ENCODE results near the gene PRSS27. TPM values are rescaled to one million over a fixed set of nuclear protein-coding genes. Genes with fewer than 3 reads are reported as not detected.

The PRSS27 gene
- total and polyA plus RNA-seq, 2 of the 4 experiments (the other 2 are of a cell fraction), result under 0.01 to 0.58 TPM

GRCh38 chr16:2742323-2743006, 22.4 kb upstream of the PRSS27 start:
- no peak overlapping the region for H2BK120ac ChIP-seq (ENCODE audit: low read depth, low read length)
- H3K79me1 ChIP-seq (ENCODE audit: low read depth in 1 of 2, low read length in 2 of 2), result no peaks in the 10 kb centered on the region
- H3K14ac ChIP-seq (replicated peaks; ENCODE audit: low read depth, low read length), result no peak overlapping the region
- H3K9me3 ChIP-seq (ENCODE audit: control insufficient read depth, insufficient read depth, low read length), result no peaks in the 10 kb centered on the region
- H2BK5ac ChIP-seq (ENCODE audit: low read depth, low read length, poor library complexity, severe bottlenecking), result no peak overlapping the region
- no peaks in the 10 kb centered on the region; the same call in 1 of the 2 replicates for H3K27me3 ChIP-seq (ENCODE audit: control insufficient read depth, insufficient read depth, low read length)
- H4K5ac ChIP-seq (ENCODE audit: low read depth, low read length), result no peak overlapping the region
- dilution Hi-C loops (cut with HindIII; ENCODE audit: low sequenced_read_pairs, unreplicated experiment), result no loop called here
- no peak overlapping the region for H2BK15ac ChIP-seq (ENCODE audit: low read depth, low read length)
- no peak overlapping the region for H3K4me2 ChIP-seq (ENCODE audit: low read depth, low read length)
- H2AK9ac ChIP-seq (replicated peaks; ENCODE audit: low read depth, low read length, poor library complexity), result no peak overlapping the region
- H4K20me1 ChIP-seq (ENCODE audit: insufficient read depth, low read length), result no peaks in the 10 kb centered on the region
- no peak overlapping the region for H2AK5ac ChIP-seq (ENCODE audit: low read depth, low read length)
- no peaks in the 10 kb centered on the region for H3K36me3 ChIP-seq (ENCODE audit: control insufficient read depth, insufficient read depth, low read length)
- no peak overlapping the region for H4K8ac ChIP-seq (ENCODE audit: low read depth in 2 of 2, low read length in 2 of 2)
- H3K18ac ChIP-seq (ENCODE audit: low read depth, low read length), result no peak overlapping the region
- H3K23ac ChIP-seq (ENCODE audit: low read depth, low read length), result no peak overlapping the region
- H3K4ac ChIP-seq (ENCODE audit: low read depth, low read length), result no peak overlapping the region
- POLR2A ChIA-PET (ENCODE audit: unreplicated experiment), result interaction anchor here (0.6 kb wide), 1 partner anchor 25 kb away, joined by 6 read pairs; no protein-coding TSS in a partner anchor
- no peaks in the 10 kb centered on the region for H3K9me1 ChIP-seq (ENCODE audit: insufficient read depth, low read length)
- ATAC-seq (ENCODE audit: low read depth) (no peak), DNase-seq (no peak)
- H3K27ac ChIP-seq (ENCODE audit: insufficient read depth, low read length), result no peak overlapping the region
- no peak overlapping the region for H2BK20ac ChIP-seq (ENCODE audit: low read depth, low read length)
- in situ Hi-C loops (cut with MboI; ENCODE audit: low sequenced_read_pairs), result no loop called here
- intact Hi-C loops (cut with micrococcal nuclease), result no loop called here
- no peak overlapping the region for H3K56ac ChIP-seq (ENCODE audit: extremely low read depth, insufficient read depth, low read length)
- H3K9ac ChIP-seq (ENCODE audit: low read depth, low read length), result no peak overlapping the region
- no CpG with 5 or more reads among the region's 12 CpGs for WGBS, 2 experiments (ENCODE audit: extremely low coverage in 2 of 2, insufficient read length in 1 of 2)
- H3K4me3 ChIP-seq (ENCODE audit: insufficient read depth, low read depth, low read length), result no peak overlapping the region
- TF ChIP-seq NFE2L2 (IDR thresholded peaks at IDR 0.05; ENCODE audit: low read depth, low read length), result no peak
- TF ChIP-seq MXI1 (IDR thresholded peaks at IDR 0.05; ENCODE audit: borderline replicate concordance, low read depth, low read length), result no peak
- no peak for TF ChIP-seq USF2 (IDR thresholded peaks at IDR 0.05; ENCODE audit: low read depth, low read length)
- no peak for TF ChIP-seq RFX5 (IDR thresholded peaks at IDR 0.05; ENCODE audit: low read depth, low read length)
- TF ChIP-seq RAD21 (IDR thresholded peaks at IDR 0.05; ENCODE audit: low read length), result no peak
- TF ChIP-seq CHD1 (IDR thresholded peaks at IDR 0.05; ENCODE audit: low read depth, low read length), result no peak
- TF ChIP-seq MAZ (IDR thresholded peaks at IDR 0.05; ENCODE audit: borderline replicate concordance, low read depth, low read length), result no peak
- no peak for TF ChIP-seq CTCF (conservative IDR thresholded peaks at IDR 0.05; ENCODE audit: low read depth, low read length)
- TF ChIP-seq POLR2A (IDR thresholded peaks at IDR 0.05; ENCODE audit: low read depth, low read length), result no peak
- no peak for TF ChIP-seq ELK1 (IDR thresholded peaks at IDR 0.05; ENCODE audit: borderline replicate concordance, low read depth, low read length)
- no peak for TF ChIP-seq SMC3 (IDR thresholded peaks at IDR 0.05; ENCODE audit: low read depth, low read length)
- TF ChIP-seq MAFK (IDR thresholded peaks at IDR 0.05; ENCODE audit: low read depth, low read length), result no peak
- TF ChIP-seq BHLHE40 (IDR thresholded peaks at IDR 0.05; ENCODE audit: low read depth, low read length), result no peak
- H3K4me1 ChIP-seq (ENCODE audit: control insufficient read depth, insufficient read depth, low read length), result no peaks in the 10 kb centered on the region
- no TSS peak for BruUV-seq (replicated peaks)
- CTCF ChIA-PET, result no interaction called here
- H2AFZ ChIP-seq (replicated peaks; ENCODE audit: low read length, poor library complexity), result no peak overlapping the region
- H4K91ac ChIP-seq (ENCODE audit: insufficient read depth, low read depth, low read length), result no peak overlapping the region
